ENCODE data around the gene TUBA3D.
"Not testable (repeated sequence)": the region's sequence is repeated elsewhere in the genome, so short reads cannot be mapped to it uniquely, and the experiment has no call there.

TUBA3D gene

GRCh38 chr2:131475831-131476230 lies at the start of gene TUBA3D:
Gene TUBA3D (plus strand): TSS chr2:131476119. CDS start chr2:131476200, 81 bp downstream.
- no peak for DNase-seq

- DNase-seq, result no peak
Observed at GRCh38 chr2:131426727-131427126, 49.2 kb upstream of the TUBA3D start.

GRCh38 chr2:131431336-131431735 lies 44.6 kb upstream of the TUBA3D start:
- DNase-seq, result no peak

GRCh38 chr2:131440742-131441468 lies 35.0 kb upstream of the TUBA3D start:
- DNase-seq, result not testable (repeated sequence)

- DNase-seq, result not testable (repeated sequence)
Observed at GRCh38 chr2:131444736-131445514, 31.0 kb upstream of the TUBA3D start.

- DNase-seq, result not testable (repeated sequence)
Observed at GRCh38 chr2:131445515-131445797, 30.5 kb upstream of the TUBA3D start.

- DNase-seq, result no peak
Observed at GRCh38 chr2:131445896-131446295, 30.0 kb upstream of the TUBA3D start.

GRCh38 chr2:131447981-131448380 lies 27.9 kb upstream of the TUBA3D start:
- not testable (repeated sequence) for DNase-seq

- DNase-seq, result not testable (repeated sequence)
Observed at GRCh38 chr2:131451265-131451949, 24.5 kb upstream of the TUBA3D start.

GRCh38 chr2:131454914-131455313 lies 21.0 kb upstream of the TUBA3D start:
- DNase-seq, result not testable (repeated sequence)

- DNase-seq, result not testable (repeated sequence)
Observed at GRCh38 chr2:131467722-131468121, 8.2 kb upstream of the TUBA3D start.

GRCh38 chr2:131470944-131471343 lies 5.0 kb upstream of the TUBA3D start:
- not testable (repeated sequence) for DNase-seq

GRCh38 chr2:131471624-131472023 lies 4.3 kb upstream of the TUBA3D start:
- DNase-seq, result not testable (repeated sequence)

- DNase-seq, result not testable (repeated sequence)
Observed at GRCh38 chr2:131473266-131473665, 2.7 kb upstream of the TUBA3D start.

GRCh38 chr2:131476363-131476762 lies 444 bp downstream of the TUBA3D start:
- not testable (repeated sequence) for DNase-seq

GRCh38 chr2:131477227-131477626 lies 1.3 kb downstream of the TUBA3D start:
- DNase-seq, result not testable (repeated sequence)

- not testable (repeated sequence) for DNase-seq
Observed at GRCh38 chr2:131478074-131478849, 2.3 kb downstream of the TUBA3D start.

- not testable (repeated sequence) for DNase-seq
Observed at GRCh38 chr2:131478850-131479461, 3.0 kb downstream of the TUBA3D start.

- not testable (repeated sequence) for DNase-seq
Observed at GRCh38 chr2:131480351-131480750, 4.4 kb downstream of the TUBA3D start.

- not testable (repeated sequence) for DNase-seq
Observed at GRCh38 chr2:131482506-131483155, 6.7 kb downstream of the TUBA3D start.

- not testable (repeated sequence) for DNase-seq
Observed at GRCh38 chr2:131483981-131484820, 8.3 kb downstream of the TUBA3D start.

Measured in amniotic stem cell (primary cell).